Breast epithelium (tissue), 4 donors: Measurements from ENCODE around the gene FBXW8. TPM values are rescaled to one million over a fixed set of nuclear protein-coding genes. Genes with fewer than 3 reads are reported as not detected.

Experiments used
- DNase-seq, 2 donors: peaks; one replicate each; pipeline ENCODE4 v3.0.0-alpha.2; 2019; ENCODE audit warnings: low spot score in 2 of 2
- H3K27ac ChIP-seq, 2 donors: fragments of 200-600 bp; sonication (generic) in 1 of 2; one replicate each; pipeline ENCODE4 v1.5.1; 2016 to 2019; ENCODE audit warnings: mild to moderate bottlenecking in 1 of 2
- H3K27me3 ChIP-seq, 2 donors: fragments of 200-600 bp; sonication (generic) in 1 of 2; one replicate each; pipeline versions ENCODE4 v1.5.1 to v1.6.0; 2017 to 2019; ENCODE audit warnings: control low read depth in 1 of 2, mild to moderate bottlenecking in 1 of 2
- H3K36me3 ChIP-seq: fragments of 200-600 bp; one replicate; pipeline ENCODE4 v1.5.1; 2019
- H3K4me1 ChIP-seq, 2 donors: fragments of 200-600 bp; sonication (generic); one replicate each; pipeline ENCODE4 v1.5.1; 2016 to 2019; ENCODE audit warnings: control low read depth in 1 of 2
- H3K4me3 ChIP-seq, 3 donors: fragments of 200-600 bp; sonication (generic); 1 replicate in 2 of 3; 2 replicates in 1 of 3; pipeline ENCODE4 v1.5.1; 2016 to 2019; ENCODE audit warnings: mild to moderate bottlenecking in 3 of 3, moderate library complexity in 2 of 3
- H3K9me3 ChIP-seq, 2 donors: fragments of 200-600 bp; sonication (generic) in 1 of 2; one replicate each; pipeline ENCODE4 v1.5.1; 2016 to 2019; ENCODE audit warnings: control low read depth in 1 of 2
- POLR2A ChIP-seq: fragments of 450-650 bp; IDR thresholded peaks from one replicate; pipeline ENCODE4 v1.6.1; 2016; ENCODE audit warnings: antibody characterized with exemption, mild to moderate bottlenecking, moderate library complexity
- POLR2AphosphoS5 ChIP-seq, 3 donors: sonication (generic); formaldehyde crosslinking; IDR thresholded peaks; one replicate each; pipeline ENCODE4 v1.6.1; 2017; ENCODE audit warnings: antibody characterized with exemption in 3 of 3
- intact Hi-C: fragments of 100-400 bp; cut with DNase I; formaldehyde crosslinking; loops from one replicate; pipeline ENCODE4 v1.15.1; 2023; ENCODE audit warnings: low total_unique reads
- total RNA-seq, 3 donors: library from RNA; depleted of rRNA; stranded (reverse); fragments of >200 nt; gene quantifications; one replicate each; pipeline ENCODE4 v1.1.0, GENCODE V29; 2016
- TF ChIP-seq, protein P1 (sequence below), 3 donors: fragments of 450-650 bp; IDR thresholded peaks; one replicate each; pipeline ENCODE4 v1.5.1; 2016 to 2017; ENCODE audit warnings: antibody characterized with exemption in 3 of 3, mild to moderate bottlenecking in 3 of 3, moderate library complexity in 3 of 3

Gene FBXW8
- total RNA-seq, 3 donors from 2014 or later: 14.9 to 22.3 (median 16.4) TPM

DNA sequence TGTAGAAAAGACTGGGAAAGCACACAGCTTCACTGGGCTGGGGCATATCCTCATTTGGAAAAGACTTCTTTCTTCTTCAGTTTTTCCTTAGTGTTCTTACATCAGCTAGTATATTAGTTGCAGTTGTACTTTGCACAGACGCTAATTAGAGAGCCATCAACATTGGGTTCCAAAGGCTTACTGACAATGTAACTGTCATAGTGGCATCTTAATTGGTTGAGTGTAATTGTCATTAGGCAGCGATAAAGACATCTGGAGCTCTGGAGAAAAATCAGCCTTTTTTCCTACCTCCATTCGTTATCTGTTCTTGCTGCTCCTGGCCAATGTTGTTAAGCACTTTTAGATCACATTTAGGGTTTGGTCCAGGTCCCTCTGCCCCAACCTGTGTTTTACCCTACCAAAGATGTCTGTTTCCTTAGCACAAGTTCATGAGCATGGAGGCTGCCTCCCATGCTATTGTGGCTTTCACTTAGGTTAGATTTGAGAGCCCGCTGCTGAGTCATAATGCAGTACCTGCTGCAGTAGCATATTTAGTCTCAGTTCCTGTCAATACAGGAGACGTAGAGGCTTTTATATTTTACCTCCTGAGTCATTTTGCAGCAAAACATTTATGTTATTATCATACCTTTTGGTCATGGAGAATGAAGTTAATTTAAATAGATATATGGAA lies 49.2 kb downstream of the FBXW8 start:
- no peak for DNase-seq
- Histone ChIP-seq H3K4me3 (no peak overlapping the region), H3K4me1 (no peaks in the 10 kb centered on the region), H3K36me3 (no peaks in the 10 kb centered on the region), H3K9me3 (no peaks in the 10 kb centered on the region), H3K27ac (no peak overlapping the region), H3K27me3 (no peaks in the 10 kb centered on the region)
- intact Hi-C loops: loop anchor here (5.0 kb wide), 1 partner anchor 653 kb away; no protein-coding TSS in a partner anchor
- TF ChIP-seq POLR2AphosphoS5 (IDR thresholded peaks at IDR 0.05) (no peak), POLR2A (no peak)
- TF ChIP-seq, protein P1, sequence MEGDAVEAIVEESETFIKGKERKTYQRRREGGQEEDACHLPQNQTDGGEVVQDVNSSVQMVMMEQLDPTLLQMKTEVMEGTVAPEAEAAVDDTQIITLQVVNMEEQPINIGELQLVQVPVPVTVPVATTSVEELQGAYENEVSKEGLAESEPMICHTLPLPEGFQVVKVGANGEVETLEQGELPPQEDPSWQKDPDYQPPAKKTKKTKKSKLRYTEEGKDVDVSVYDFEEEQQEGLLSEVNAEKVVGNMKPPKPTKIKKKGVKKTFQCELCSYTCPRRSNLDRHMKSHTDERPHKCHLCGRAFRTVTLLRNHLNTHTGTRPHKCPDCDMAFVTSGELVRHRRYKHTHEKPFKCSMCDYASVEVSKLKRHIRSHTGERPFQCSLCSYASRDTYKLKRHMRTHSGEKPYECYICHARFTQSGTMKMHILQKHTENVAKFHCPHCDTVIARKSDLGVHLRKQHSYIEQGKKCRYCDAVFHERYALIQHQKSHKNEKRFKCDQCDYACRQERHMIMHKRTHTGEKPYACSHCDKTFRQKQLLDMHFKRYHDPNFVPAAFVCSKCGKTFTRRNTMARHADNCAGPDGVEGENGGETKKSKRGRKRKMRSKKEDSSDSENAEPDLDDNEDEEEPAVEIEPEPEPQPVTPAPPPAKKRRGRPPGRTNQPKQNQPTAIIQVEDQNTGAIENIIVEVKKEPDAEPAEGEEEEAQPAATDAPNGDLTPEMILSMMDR (IDR thresholded peaks at IDR 0.05): no peak

DNA sequence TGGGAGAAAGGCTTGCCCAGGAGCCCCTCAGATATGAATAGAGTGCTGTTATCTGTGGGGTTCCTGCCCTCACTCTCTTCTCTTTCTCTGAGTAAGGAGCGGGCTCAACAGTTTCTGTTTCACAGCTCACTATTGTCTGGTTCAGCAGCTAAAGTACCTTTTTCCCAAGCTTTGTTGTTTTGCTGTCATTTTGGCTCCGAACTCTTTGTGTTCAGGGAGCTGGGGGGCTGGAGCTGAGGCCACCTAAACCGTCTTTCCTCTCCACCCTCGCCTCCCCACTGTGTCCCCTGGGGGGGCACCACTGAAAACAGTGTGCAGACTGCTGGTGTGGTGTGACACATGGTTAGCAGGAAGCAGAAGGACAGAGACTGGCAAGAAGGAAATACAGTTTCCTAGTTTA lies 51.4 kb downstream of the FBXW8 start:
- Histone ChIP-seq H3K27ac (no peak overlapping the region), H3K9me3 (no peaks in the 10 kb centered on the region), H3K36me3 (no peaks in the 10 kb centered on the region), H3K4me1 (no peaks in the 10 kb centered on the region), H3K27me3 (no peaks in the 10 kb centered on the region), H3K4me3 (no peak overlapping the region)
- no peak for DNase-seq
- TF ChIP-seq, protein P1 (IDR thresholded peaks at IDR 0.05): no peak
- TF ChIP-seq POLR2A: no peak
- TF ChIP-seq POLR2AphosphoS5 (IDR thresholded peaks at IDR 0.05): no peak
- intact Hi-C loops: loop anchor here (5.0 kb wide), 1 partner anchor 655 kb away; no protein-coding TSS in a partner anchor

DNA sequence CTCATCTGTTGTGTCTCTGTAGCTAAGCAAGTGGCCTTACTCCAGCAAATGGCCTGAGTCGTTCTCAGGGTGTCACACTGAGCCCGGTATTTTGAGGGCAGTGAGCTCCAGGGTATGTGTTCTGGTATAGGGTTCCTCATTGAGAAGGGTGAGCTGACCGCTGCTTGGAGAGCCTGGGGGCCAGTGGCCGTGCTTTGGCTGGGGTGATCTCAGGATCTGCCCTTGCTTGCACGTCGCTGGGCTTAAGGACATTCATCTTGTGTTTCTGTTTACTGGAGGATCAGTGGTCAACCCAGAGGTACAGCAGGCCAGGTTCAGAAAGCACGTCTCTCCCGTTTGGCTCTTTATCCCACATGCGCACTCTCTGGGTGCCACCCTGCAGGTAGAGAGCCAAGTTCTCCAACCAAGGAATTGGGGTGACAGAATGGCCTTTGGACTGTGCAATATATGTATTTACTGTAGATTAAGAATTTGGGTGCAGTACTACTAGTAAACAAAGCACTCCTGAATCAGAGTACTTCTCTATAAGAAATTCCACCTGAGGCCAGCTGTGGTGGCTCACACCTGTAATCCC lies 52.1 kb downstream of the FBXW8 start:
- H3K27ac ChIP-seq: no peak overlapping the region
- no peaks in the 10 kb centered on the region for H3K4me1 ChIP-seq
- no peaks in the 10 kb centered on the region for H3K27me3 ChIP-seq
- intact Hi-C loops: loop anchor here (5.0 kb wide), 1 partner anchor 656 kb away; no protein-coding TSS in a partner anchor
- H3K36me3 ChIP-seq: no peaks in the 10 kb centered on the region
- H3K9me3 ChIP-seq: no peaks in the 10 kb centered on the region
- no peak for TF ChIP-seq POLR2A
- no peak for TF ChIP-seq POLR2AphosphoS5 (IDR thresholded peaks at IDR 0.05)
- TF ChIP-seq, protein P1 (IDR thresholded peaks at IDR 0.05): no peak
- DNase-seq: no peak
- no peak overlapping the region for H3K4me3 ChIP-seq

DNA sequence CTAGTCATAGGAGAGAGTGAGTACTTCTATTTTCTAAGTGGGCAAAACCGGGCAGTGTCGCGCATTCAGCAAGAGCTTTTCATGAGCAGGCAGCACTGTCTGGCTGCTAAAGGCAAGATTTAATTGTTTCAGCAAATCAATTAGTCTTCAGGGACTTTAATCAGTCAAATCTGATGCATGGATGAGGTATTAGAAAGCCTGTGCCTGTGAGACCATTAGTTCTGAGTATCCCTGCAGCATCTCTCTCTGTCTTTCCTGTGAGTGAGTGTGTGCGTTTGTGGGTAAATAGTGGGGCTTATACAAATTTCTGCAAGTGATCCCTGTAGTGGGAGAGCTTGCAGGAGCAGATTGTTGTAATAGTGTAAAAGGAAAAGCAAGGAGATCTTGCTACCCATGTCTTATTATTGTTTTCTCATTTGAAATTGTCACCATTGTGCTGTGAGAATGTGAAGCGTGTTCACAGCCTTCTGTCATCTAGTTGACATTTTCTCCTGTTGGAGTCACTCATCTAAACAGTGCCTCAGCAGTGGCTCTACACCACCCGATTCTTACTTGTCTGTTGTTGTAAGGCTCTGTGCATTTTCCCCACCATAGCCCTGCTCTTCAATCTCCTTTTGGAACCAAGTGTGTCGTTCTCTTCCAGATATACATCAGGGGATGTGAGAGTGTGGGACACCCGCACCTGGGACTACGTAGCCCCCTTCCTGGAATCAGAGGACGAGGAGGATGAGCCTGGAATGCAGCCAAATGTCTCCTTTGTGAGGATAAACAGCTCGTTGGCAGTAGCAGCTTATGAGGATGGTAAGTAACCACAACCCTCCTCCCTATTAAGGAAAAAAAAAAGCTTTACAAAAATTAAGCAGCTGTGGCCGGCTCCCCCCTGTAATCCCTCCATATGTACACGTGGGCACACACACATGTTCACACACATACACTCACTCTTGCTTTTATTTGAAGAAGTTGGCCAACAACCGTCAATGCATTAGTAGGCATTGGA lies 53.6 kb downstream of the FBXW8 start:
- no peaks in the 10 kb centered on the region for H3K9me3 ChIP-seq
- no peaks in the 10 kb centered on the region for H3K36me3 ChIP-seq
- no peak overlapping the region for H3K27ac ChIP-seq
- H3K4me1 ChIP-seq: no peaks in the 10 kb centered on the region
- no peaks in the 10 kb centered on the region for H3K27me3 ChIP-seq
- no peak overlapping the region for H3K4me3 ChIP-seq
- intact Hi-C loops: loop anchor here (5.0 kb wide), 1 partner anchor 657 kb away; no protein-coding TSS in a partner anchor
- no peak for TF ChIP-seq POLR2AphosphoS5 (IDR thresholded peaks at IDR 0.05)
- TF ChIP-seq, protein P1 (IDR thresholded peaks at IDR 0.05): no peak
- no peak for TF ChIP-seq POLR2A
- no peak for DNase-seq
